BJ (cell line): ENCODE measurements around the gene NAV2. TPM values are rescaled to one million over a fixed set of nuclear protein-coding genes. Genes with fewer than 3 reads are reported as not detected.
"Not testable (repeated sequence)": the region's sequence is repeated elsewhere in the genome, so short reads cannot be mapped to it uniquely, and the experiment has no call there.

ENCODE experiments used
- CTCF ChIA-PET: fragments of 350-600 bp; formaldehyde crosslinking; extraction: SDS; loops from one replicate; lab custom pipeline; 2021; ENCODE audit warnings: antibody characterized with exemption, inconsistent platforms; lab: Yijun Ruan, JAX
- POLR2A ChIA-PET: fragments of 300-600 bp; sonication (Branson Sonifier 250); formaldehyde crosslinking; extraction: SDS; loops from one replicate; lab custom pipeline; 2021; ENCODE audit warnings: antibody characterized with exemption; lab: Charles Lee
- DNase-seq: peaks from one replicate; pipeline ENCODE4 v3.0.0-alpha.2; 2011; ENCODE audit warnings: low read depth
- H3K27me3 ChIP-seq: 2 replicates; pipeline ENCODE4 v1.6.0; 2011; ENCODE audit warnings: low read length; ENCODE audit not compliant: control insufficient read depth, insufficient read depth
- H3K36me3 ChIP-seq: 2 replicates; pipeline ENCODE4 v1.5.1; 2011; ENCODE audit warnings: low read length; ENCODE audit not compliant: control insufficient read depth, insufficient read depth
- H3K4me3 ChIP-seq: 2 replicates; pipeline ENCODE4 v1.5.1; 2011; ENCODE audit warnings: low read depth, mild to moderate bottlenecking, control low read depth, low read length
- CTCF ChIP-seq: IDR thresholded peaks from 2 replicates; pipeline ENCODE4 v1.5.1; 2011; ENCODE audit warnings: low read depth, mild to moderate bottlenecking, control low read depth, inconsistent platforms, low read length, moderate library complexity; ENCODE audit not compliant: insufficient read depth
- polyA plus RNA-seq: library from polyadenylated mRNA; depleted of rRNA; stranded (reverse); fragments of >200 nt; gene quantifications from 2 replicates; pipeline ENCODE4 v1.2.3, GENCODE V29; 2011

NAV2 gene
- polyA plus RNA-seq, 1 experiment: 6.1 TPM

DNA sequence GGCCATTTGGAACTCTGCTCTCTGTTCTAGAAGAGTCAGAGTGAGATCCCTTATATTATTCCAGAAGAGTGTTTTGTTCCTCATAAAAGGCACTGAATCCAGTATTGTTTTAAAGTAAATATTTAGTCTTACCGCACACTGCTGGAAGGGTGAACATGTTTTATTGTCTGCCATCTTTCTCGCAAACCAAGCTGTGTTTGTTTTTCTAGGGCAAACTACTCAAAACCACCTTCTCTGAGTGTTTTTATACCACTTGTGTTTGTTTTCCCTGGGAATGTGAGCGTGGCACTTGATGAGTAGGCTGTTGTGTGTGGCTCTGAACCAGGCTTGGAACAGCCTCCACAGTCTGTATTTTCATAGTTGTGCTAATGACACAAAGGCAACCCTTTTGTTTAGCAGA, 357.8 kb downstream of the NAV2 start:
- no peak overlapping the region for H3K4me3 ChIP-seq
- POLR2A ChIA-PET: no interaction called here
- DNase-seq: no peak
- no peak for TF ChIP-seq CTCF
- CTCF ChIA-PET: no interaction called here
- peaks cover 6% of the 10 kb centered on the region for H3K36me3 ChIP-seq
- H3K27me3 ChIP-seq: no peaks in the 10 kb centered on the region

GRCh38 chr11:20075627-20076026, 363.0 kb downstream of the NAV2 start:
- TF ChIP-seq CTCF: no peak
- Histone ChIP-seq H3K27me3 (no peaks in the 10 kb centered on the region), H3K4me3 (no peak overlapping the region), H3K36me3 (peaks cover 6% of the 10 kb centered on the region)
- ChIA-PET POLR2A (no interaction called here), CTCF (no interaction called here)
- no peak for DNase-seq

GRCh38 chr11:20078846-20079245, 366.2 kb downstream of the NAV2 start:
- Histone ChIP-seq H3K36me3 (peaks cover 10% of the 10 kb centered on the region), H3K4me3 (no peak overlapping the region), H3K27me3 (no peaks in the 10 kb centered on the region)
- no peak for DNase-seq
- ChIA-PET CTCF (interaction anchor here (0.6 to 1.2 kb wide), 2 partner anchors 11 to 32 kb away, joined by 3 read pairs; no protein-coding TSS in a partner anchor), POLR2A (interaction anchor here (0.7 kb wide), 1 partner anchor 26 kb away, joined by 7 read pairs; no protein-coding TSS in a partner anchor)
- TF ChIP-seq CTCF: no peak

DNA sequence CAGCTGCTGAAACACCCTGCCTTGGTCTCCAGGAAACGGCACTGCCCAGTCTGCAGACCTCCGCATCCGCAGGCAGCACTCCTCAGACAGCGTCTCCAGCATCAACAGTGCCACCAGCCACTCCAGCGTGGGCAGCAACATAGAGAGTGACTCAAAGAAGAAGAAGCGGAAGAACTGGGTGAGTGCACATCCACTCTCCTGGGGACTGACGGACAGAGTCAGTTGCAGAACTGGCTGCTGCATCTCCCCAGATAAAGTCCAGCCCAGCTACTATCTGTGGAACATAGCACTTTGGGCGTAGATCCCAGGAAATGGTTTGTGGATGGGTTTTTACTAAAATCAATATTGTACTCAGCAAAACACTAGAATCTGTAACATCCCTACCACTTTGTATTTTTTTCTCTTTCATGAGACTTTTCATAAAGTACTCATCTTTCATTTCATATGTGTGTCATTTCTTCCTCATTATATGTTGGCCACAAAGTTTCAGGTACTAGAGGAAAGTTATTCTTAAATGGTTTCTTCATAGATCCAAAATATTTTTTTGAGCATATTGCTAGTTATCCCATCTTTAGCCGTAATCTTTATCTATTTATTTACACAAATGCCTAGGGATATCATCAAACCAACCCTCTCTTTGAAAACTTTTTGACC, 367.5 kb downstream of the NAV2 start:
- POLR2A ChIA-PET: no interaction called here
- Histone ChIP-seq H3K36me3 (peaks cover 10% of the 10 kb centered on the region), H3K4me3 (no peak overlapping the region), H3K27me3 (no peaks in the 10 kb centered on the region)
- CTCF ChIA-PET: no interaction called here
- DNase-seq: no peak
- no peak for TF ChIP-seq CTCF

DNA sequence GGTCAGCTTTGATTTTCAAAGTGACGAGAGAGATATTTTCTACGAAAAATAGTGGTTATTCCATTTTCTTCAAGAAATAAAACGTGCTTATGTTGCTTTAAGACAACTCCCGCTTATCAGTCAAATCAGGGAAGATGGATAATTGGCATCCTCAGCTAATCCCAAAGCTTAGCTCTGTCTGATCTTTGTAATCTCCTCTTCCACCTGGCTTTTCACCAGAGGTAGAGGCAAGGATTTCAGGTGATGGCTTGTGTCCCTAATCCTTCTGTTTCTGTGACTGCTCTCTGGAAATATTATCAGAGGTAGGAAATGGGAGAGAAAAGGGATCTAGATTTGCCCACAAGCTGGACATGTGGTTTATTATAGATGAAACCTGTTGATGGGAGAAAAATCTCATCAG, 368.7 kb downstream of the NAV2 start:
- Histone ChIP-seq H3K4me3 (no peak overlapping the region), H3K36me3 (peaks cover 10% of the 10 kb centered on the region), H3K27me3 (no peaks in the 10 kb centered on the region)
- ChIA-PET POLR2A (no interaction called here), CTCF (interaction anchor here (0.9 to 1.7 kb wide), 2 partner anchors 16 to 29 kb away, joined by 3 to 4 read pairs; no protein-coding TSS in a partner anchor)
- no peak for TF ChIP-seq CTCF
- no peak for DNase-seq

- H3K4me3 ChIP-seq, CTCF ChIA-PET, DNase-seq, H3K36me3 ChIP-seq, H3K27me3 ChIP-seq, POLR2A ChIA-PET: not testable (repeated sequence)
Measured at GRCh38 chr11:20083877-20084276, 371.2 kb downstream of the NAV2 start.
